OCI-LY7 (cell line): ENCODE measurements around the gene SLAMF8. TPM values are rescaled to one million over a fixed set of nuclear protein-coding genes. Genes with fewer than 3 reads are reported as not detected.

Experiments
- BruUV-seq: library from RNA; stranded (reverse); fragments of 400-500 nt; replicated peaks from 2 replicates; lab custom pipeline; 2021; lab: Mats Ljungman, UMichigan
- CTCF ChIA-PET: fragments of 300-600 bp; sonication (Branson Sonifier 250); formaldehyde crosslinking; loops from one replicate; lab custom pipeline; 2022; ENCODE audit warnings: antibody characterized with exemption; ENCODE audit not compliant: unreplicated experiment; lab: Charles Lee
- POLR2A ChIA-PET: fragments of 300-600 bp; sonication (Branson Sonifier 250); formaldehyde crosslinking; loops from one replicate; lab custom pipeline; 2022; ENCODE audit warnings: antibody characterized with exemption; lab: Charles Lee
- DNase-seq: peaks from one replicate; pipeline ENCODE4 v3.0.0-alpha.2; 2015; ENCODE audit warnings: low spot score
- H2AFZ ChIP-seq: fragments of 200-600 bp; sonication (generic), shearing (Covaris generic); 2 replicates; pipeline ENCODE4 v1.6.1; 2014; ENCODE audit warnings: mild to moderate bottlenecking, antibody characterized with exemption, low read length, moderate library complexity
- H3K27ac ChIP-seq: fragments of 200-600 bp; sonication (generic); 2 replicates; pipeline ENCODE4 v1.5.1; 2014; ENCODE audit warnings: mixed run types, low read depth, mild to moderate bottlenecking, moderate library complexity, low read length, inconsistent platforms; ENCODE audit not compliant: poor library complexity, severe bottlenecking
- H3K36me3 ChIP-seq: fragments of 200-600 bp; sonication (generic); 2 replicates; pipeline ENCODE4 v1.6.1; 2014; ENCODE audit warnings: mild to moderate bottlenecking, antibody characterized with exemption, low read length, moderate library complexity, mixed read lengths; ENCODE audit not compliant: insufficient read depth
- H3K4me1 ChIP-seq: fragments of 200-600 bp; sonication (generic); 2 replicates; pipeline ENCODE4 v1.5.1; 2014; ENCODE audit warnings: mild to moderate bottlenecking, low read length; ENCODE audit not compliant: insufficient read depth, poor library complexity, severe bottlenecking
- H3K4me2 ChIP-seq: fragments of 200-600 bp; sonication (generic); 2 replicates; pipeline ENCODE4 v1.6.1; 2014; ENCODE audit warnings: mild to moderate bottlenecking, low read length
- H3K4me3 ChIP-seq: fragments of 200-600 bp; sonication (generic); 2 replicates; pipeline ENCODE4 v1.5.1; 2014; ENCODE audit warnings: mild to moderate bottlenecking, low read depth, low read length; ENCODE audit not compliant: poor library complexity, severe bottlenecking
- H3K79me2 ChIP-seq: fragments of 200-600 bp; sonication (generic); 2 replicates; pipeline ENCODE4 v1.6.1; 2016; ENCODE audit warnings: low read depth, mild to moderate bottlenecking, low read length, moderate library complexity, mixed read lengths; ENCODE audit not compliant: insufficient read depth
- H3K9me2 ChIP-seq: fragments of 200-600 bp; sonication (generic); 2 replicates; pipeline ENCODE4 v1.6.1; 2016; ENCODE audit warnings: mild to moderate bottlenecking, low read length, mixed read lengths; ENCODE audit not compliant: insufficient read depth
- H3K9me3 ChIP-seq: fragments of 200-600 bp; sonication (generic); 2 replicates; pipeline ENCODE4 v1.6.1; 2014; ENCODE audit warnings: mild to moderate bottlenecking, mixed run types, low read length, mixed read lengths
- H4K20me1 ChIP-seq: fragments of 200-600 bp; sonication (generic); 2 replicates; pipeline ENCODE4 v1.6.1; 2014; ENCODE audit warnings: mild to moderate bottlenecking, antibody characterized with exemption, low read length, moderate library complexity, mixed read lengths; ENCODE audit not compliant: insufficient read depth
- EZH2phosphoT487 ChIP-seq: fragments of 200-600 bp; sonication (generic); IDR thresholded peaks from 2 replicates; pipeline ENCODE4 v1.6.1; 2018; ENCODE audit warnings: low read depth, borderline replicate concordance, mild to moderate bottlenecking, mixed run types, antibody characterized with exemption, low read length, moderate library complexity, mixed read lengths
- intact Hi-C: fragments of 100-400 bp; cut with micrococcal nuclease; formaldehyde crosslinking; loops from one replicate; pipeline ENCODE4 v1.10.0; 2022; ENCODE audit not compliant: unreplicated experiment
- total RNA-seq, 2 experiments: library from RNA; depleted of rRNA in 1 of 2; stranded (reverse); fragments of >200 nt in 1 of 2; shearing (Covaris generic) in 1 of 2; gene quantifications; 2 replicates each; pipeline ENCODE4 v1.2.3, GENCODE V29; 2014 to 2022
- TF ChIP-seq, protein P1 (sequence below): fragments of 200-600 bp; sonication (generic); conservative IDR thresholded peaks from 2 replicates; pipeline ENCODE4 v1.5.1; 2014; ENCODE audit warnings: mild to moderate bottlenecking, antibody characterized with exemption, low read length, moderate library complexity, mixed read lengths

SLAMF8 gene
- total RNA-seq, 2 experiments from 2014 or later = not detected

DNA sequence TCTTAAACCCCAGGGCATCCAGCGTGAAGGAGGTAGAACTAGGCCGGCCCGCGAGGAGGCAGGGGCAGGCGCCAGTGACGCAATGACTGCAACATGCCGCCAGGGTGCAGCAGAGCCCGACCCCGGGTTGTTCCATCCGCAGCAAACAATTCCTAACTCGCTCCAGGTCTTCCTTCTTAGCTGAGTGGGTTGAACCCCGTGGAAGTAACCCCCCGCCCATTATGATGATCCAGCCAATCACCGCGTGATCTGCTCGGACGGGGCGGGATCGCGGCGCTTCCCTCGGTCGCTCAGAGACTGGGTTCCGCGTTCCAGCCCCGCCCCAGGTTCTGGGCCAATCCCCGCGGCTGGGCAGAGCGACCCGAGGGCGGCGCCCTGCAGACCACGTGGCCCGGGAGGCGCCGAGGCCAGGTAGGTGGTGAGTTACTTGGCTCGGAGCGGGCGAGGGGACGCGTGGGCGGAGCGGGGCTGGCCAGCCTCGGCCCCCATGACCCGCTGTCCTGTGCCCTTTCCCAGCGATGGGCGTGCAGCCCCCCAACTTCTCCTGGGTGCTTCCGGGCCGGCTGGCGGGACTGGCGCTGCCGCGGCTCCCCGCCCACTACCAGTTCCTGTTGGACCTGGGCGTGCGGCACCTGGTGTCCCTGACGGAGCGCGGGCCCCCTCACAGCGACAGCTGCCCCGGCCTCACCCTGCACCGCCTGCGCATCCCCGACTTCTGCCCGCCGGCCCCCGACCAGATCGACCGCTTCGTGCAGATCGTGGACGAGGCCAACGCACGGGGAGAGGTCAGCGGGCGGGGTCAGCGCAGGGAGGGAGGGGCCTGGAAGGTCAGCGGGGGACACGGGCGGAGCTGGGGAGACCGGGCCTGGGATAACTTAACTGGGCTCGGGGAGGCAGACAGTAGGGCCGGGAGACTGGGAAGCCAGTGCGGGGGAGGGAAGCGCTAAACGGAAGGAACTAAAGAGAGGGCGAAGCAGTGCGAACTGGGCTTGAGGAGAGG is 45.8 kb upstream of the SLAMF8 start, which contains the start of gene DUSP23:
Gene DUSP23 (plus strand): TSS at position 380 of the 1,000 bp plus-strand sequence. CDS start 139 bp downstream, at position 519.
- intact Hi-C loops = loop anchor here (1.0 kb wide), 2 partner anchors 110 to 225 kb away; no protein-coding TSS in a partner anchor
- Histone ChIP-seq H3K4me3 (peak within 1 kb of the TSS; percentile 31), H3K4me1 (no peaks in the 10 kb centered on the region), H3K36me3 (no peaks in the 10 kb centered on the region), H3K4me2 (peak within 1 kb of the TSS; percentile 32; the same call in 1 of the 2 replicates), H3K9me3 (no peaks in the 10 kb centered on the region), H3K79me2 (no peaks in the 10 kb centered on the region), H3K27ac (no peak within 1 kb of the TSS), H2AFZ (peak within 1 kb of the TSS; percentile 66; the same call in 1 of the 2 replicates), H3K9me2 (no peaks in the 10 kb centered on the region), H4K20me1 (no peaks in the 10 kb centered on the region)
- ChIA-PET POLR2A (no interaction called here), CTCF (no interaction called here)
- BruUV-seq = no TSS peak
- peak; percentile 49 for DNase-seq
- TF ChIP-seq, protein P1, sequence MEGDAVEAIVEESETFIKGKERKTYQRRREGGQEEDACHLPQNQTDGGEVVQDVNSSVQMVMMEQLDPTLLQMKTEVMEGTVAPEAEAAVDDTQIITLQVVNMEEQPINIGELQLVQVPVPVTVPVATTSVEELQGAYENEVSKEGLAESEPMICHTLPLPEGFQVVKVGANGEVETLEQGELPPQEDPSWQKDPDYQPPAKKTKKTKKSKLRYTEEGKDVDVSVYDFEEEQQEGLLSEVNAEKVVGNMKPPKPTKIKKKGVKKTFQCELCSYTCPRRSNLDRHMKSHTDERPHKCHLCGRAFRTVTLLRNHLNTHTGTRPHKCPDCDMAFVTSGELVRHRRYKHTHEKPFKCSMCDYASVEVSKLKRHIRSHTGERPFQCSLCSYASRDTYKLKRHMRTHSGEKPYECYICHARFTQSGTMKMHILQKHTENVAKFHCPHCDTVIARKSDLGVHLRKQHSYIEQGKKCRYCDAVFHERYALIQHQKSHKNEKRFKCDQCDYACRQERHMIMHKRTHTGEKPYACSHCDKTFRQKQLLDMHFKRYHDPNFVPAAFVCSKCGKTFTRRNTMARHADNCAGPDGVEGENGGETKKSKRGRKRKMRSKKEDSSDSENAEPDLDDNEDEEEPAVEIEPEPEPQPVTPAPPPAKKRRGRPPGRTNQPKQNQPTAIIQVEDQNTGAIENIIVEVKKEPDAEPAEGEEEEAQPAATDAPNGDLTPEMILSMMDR = peak; percentile 75
- no peak for TF ChIP-seq EZH2phosphoT487

- no TSS peak for BruUV-seq
- Histone ChIP-seq H3K27ac (no peak overlapping the region), H3K4me2 (no peak overlapping the region), H3K36me3 (no peaks in the 10 kb centered on the region), H3K4me1 (no peaks in the 10 kb centered on the region), H3K79me2 (no peaks in the 10 kb centered on the region), H3K9me2 (no peaks in the 10 kb centered on the region), H3K4me3 (no peak overlapping the region), H4K20me1 (no peaks in the 10 kb centered on the region), H2AFZ (no peak overlapping the region), H3K9me3 (no peaks in the 10 kb centered on the region)
- POLR2A ChIA-PET = interaction anchor here (1.1 kb wide), 1 partner anchor 16 kb away, joined by 3 read pairs; no protein-coding TSS in a partner anchor
- DNase-seq = no peak
- TF ChIP-seq EZH2phosphoT487 = no peak
- TF ChIP-seq, protein P1 = no peak
- intact Hi-C loops = no loop called here
- CTCF ChIA-PET = no interaction called here
Observed at GRCh38 chr1:159781992-159782391, 44.7 kb upstream of the SLAMF8 start.

DNA sequence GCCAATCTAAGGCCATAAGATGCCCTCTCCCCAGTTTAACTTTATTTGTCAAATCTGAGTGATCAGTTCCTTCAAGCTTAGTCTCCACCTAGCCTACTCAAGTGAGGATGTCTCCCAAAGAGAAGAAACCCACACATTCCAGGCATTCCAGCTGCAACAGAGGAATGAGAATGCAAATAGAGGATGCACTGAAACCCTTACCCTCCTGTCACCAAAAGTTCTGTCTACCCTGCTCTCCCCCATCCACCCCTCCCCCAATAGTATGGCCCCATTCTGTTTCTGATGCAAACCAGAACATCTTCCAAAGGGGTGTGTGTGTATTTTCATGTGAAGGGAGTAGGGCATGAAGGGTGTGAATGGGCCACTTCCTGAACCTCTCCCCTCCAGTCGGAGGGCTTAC is 42.9 kb upstream of the SLAMF8 start:
- ChIA-PET CTCF (no interaction called here), POLR2A (no interaction called here)
- Histone ChIP-seq H4K20me1 (no peaks in the 10 kb centered on the region), H3K36me3 (no peaks in the 10 kb centered on the region), H3K27ac (no peak overlapping the region), H3K9me3 (no peaks in the 10 kb centered on the region), H3K79me2 (no peaks in the 10 kb centered on the region), H3K9me2 (no peaks in the 10 kb centered on the region), H3K4me2 (no peak overlapping the region), H2AFZ (no peak overlapping the region), H3K4me3 (no peak overlapping the region), H3K4me1 (no peaks in the 10 kb centered on the region)
- intact Hi-C loops = no loop called here
- TF ChIP-seq, protein P1 = no peak
- TF ChIP-seq EZH2phosphoT487 = no peak
- BruUV-seq = no TSS peak
- no peak for DNase-seq
